HG03103 (cell line): Measurements from ENCODE around the gene AK1.

Experiments used
- ATAC-seq: cut with Tn5 transposase; IDR thresholded peaks from one replicate; pipeline ENCODE4 v1.9.1; 2021; ENCODE audit warnings: low read depth; ENCODE audit not compliant: unreplicated experiment

The AK1 gene

GRCh38 chr9:127828262-127829031 lies 49.0 kb downstream of the AK1 start:
- no peak for ATAC-seq

GRCh38 chr9:127826253-127826913 lies 51.1 kb downstream of the AK1 start:
- ATAC-seq, result no peak

GRCh38 chr9:127825319-127826051 lies 52.0 kb downstream of the AK1 start:
- no peak for ATAC-seq

- ATAC-seq, result no peak
Measured at GRCh38 chr9:127822108-127822507, 55.4 kb downstream of the AK1 start.

- ATAC-seq, result no peak
Measured at GRCh38 chr9:127818574-127818973, 58.9 kb downstream of the AK1 start.

- no peak for ATAC-seq
Measured at GRCh38 chr9:127817881-127818434, 59.5 kb downstream of the AK1 start.

GRCh38 chr9:127816728-127817127 lies 60.7 kb downstream of the AK1 start:
- ATAC-seq, result no peak
